Endothelial cell of umbilical vein (primary cell): ENCODE data around the gene TAS2R10.
"Not testable (repeated sequence)": the region's sequence is repeated elsewhere in the genome, so short reads cannot be mapped to it uniquely, and the experiment has no call there.

ENCODE experiments used
- JUN ChIP-seq: IDR thresholded peaks from 2 replicates; pipeline ENCODE4 v1.6.1; 2011; ENCODE audit warnings: borderline replicate concordance, low read depth; ENCODE audit not compliant: insufficient read length, insufficient read depth
- MAX ChIP-seq: IDR thresholded peaks from 2 replicates; pipeline ENCODE4 v1.6.1; 2011; ENCODE audit not compliant: insufficient read depth, insufficient read length
- MYC ChIP-seq: IDR thresholded peaks from one replicate; pipeline ENCODE4 v1.6.1; 2011; ENCODE audit warnings: mild to moderate bottlenecking, low read depth, low read length
- TF ChIP-seq, protein P1 (sequence below), 2 donors: IDR thresholded peaks; 1 replicate in 1 of 2; 2 replicates in 1 of 2; pipeline ENCODE4 v1.5.1; 2011; ENCODE audit warnings: low read length in 2 of 2, mild to moderate bottlenecking in 2 of 2, moderate library complexity in 2 of 2, control low read depth in 1 of 2, inconsistent platforms in 1 of 2, low read depth in 1 of 2; ENCODE audit not compliant: insufficient read depth in 1 of 2; ENCODE audit errors: extremely low read depth in 1 of 2

DNA sequence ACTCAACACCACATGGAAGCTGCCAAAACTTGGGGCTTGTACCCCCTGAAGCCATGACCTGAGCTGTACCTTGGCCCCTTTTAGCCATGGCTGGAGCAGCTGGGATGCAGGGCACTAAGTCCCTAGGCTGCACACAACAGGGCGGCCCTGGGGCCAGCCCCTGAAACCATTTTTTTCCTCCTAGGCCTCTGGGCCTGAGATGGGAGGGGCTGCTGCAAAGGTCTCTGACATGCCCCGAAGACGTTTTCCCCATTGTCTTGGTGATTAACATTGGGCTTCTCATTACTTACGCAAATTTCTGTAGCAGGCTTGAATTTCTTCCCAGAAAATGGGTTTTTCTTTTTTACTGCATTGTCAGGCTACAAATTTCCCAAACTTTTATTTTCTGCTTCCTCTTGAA lies 34.4 kb downstream of the TAS2R10 start:
- TF ChIP-seq MAX, JUN, MYC: not testable (repeated sequence)
- TF ChIP-seq, protein P1, sequence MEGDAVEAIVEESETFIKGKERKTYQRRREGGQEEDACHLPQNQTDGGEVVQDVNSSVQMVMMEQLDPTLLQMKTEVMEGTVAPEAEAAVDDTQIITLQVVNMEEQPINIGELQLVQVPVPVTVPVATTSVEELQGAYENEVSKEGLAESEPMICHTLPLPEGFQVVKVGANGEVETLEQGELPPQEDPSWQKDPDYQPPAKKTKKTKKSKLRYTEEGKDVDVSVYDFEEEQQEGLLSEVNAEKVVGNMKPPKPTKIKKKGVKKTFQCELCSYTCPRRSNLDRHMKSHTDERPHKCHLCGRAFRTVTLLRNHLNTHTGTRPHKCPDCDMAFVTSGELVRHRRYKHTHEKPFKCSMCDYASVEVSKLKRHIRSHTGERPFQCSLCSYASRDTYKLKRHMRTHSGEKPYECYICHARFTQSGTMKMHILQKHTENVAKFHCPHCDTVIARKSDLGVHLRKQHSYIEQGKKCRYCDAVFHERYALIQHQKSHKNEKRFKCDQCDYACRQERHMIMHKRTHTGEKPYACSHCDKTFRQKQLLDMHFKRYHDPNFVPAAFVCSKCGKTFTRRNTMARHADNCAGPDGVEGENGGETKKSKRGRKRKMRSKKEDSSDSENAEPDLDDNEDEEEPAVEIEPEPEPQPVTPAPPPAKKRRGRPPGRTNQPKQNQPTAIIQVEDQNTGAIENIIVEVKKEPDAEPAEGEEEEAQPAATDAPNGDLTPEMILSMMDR (IDR thresholded peaks at IDR 0.05; ENCODE audit: extremely low read depth in 1 of 2, insufficient read depth in 1 of 2, low read depth in 1 of 2, low read length in 2 of 2): not testable (repeated sequence)
